Stimulated activated CD4-positive, alpha-beta T cell treated with anti-CD3 and anti-CD28 coated beads, Interleukin-1b, Interleukin-23, amount 100 ng/mL, for 1 hour (primary cell): ENCODE results near the gene ZNF592.

Source experiments
- DNase-seq, 2 donors: peaks; one replicate each; pipeline ENCODE4 v3.0.0-alpha.2; 2020; ENCODE audit warnings: low read depth in 2 of 2

ZNF592 gene

DNA sequence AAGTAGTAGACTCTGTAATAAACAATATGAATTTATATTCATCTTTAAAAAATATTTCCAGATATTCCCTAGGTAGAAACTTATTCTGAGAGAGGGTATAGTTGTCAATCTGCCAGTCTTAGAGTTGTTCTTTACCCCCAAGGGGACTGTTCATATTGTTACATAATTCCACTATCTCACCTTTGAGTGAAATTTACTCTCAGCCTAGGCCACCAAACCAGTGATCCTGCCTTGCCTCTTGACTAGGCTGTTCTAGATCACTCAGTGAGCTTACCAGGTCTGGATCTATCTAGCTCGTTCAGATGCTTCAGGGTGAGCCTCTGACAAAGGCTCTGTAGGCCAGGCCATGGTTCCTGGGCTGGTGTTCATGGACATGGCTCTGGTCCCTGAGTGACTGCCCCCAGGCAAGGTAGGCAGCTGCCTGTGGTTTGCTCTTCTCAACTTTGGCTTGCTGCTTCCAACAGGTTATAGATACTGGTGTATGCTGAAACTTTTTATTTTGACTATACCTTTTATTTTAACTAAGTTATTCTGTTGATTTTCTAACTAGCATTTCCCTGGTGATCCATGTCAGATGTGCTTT lies 27.6 kb downstream of the ZNF592 start:
- DNase-seq: no peak

DNA sequence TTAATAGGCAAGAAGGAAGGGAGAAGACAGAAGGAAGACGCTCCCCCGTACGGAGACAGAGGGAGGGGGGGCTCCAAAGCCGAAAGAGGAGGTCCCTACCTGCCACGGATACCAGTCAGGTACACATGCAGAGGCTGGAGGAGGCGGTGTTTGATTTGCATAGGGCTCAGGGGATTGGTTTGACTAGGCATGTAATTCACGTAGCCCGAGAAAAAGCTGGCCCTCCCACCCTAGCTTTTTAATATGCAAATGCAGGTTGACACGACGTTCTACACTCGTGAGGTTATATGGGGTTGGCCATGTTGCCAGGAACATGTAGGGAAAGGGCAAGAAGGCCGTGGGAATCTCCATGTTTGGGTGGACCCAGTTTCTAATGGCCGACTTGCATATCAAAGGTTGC lies 29.8 kb downstream of the ZNF592 start:
- no peak for DNase-seq

DNA sequence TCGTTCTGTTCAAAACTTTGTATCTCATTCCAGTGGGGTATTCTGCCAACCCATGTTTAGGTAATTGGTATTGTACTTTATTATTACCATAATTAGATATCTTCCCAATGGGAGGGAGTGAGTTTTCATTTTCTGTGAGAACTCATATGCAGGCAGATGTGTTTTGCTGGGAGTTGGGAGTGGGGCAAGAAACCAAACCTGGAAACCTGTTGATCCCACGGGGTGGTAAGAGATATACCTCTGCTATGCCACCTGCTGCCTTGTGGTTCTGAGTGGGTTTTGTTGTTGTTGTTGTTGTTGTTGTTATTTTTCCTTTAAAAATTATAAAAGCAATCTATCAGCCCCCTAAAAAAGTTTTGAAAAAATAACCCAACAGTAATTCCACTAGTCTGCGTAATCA lies 32.1 kb downstream of the ZNF592 start:
- DNase-seq: no peak

DNA sequence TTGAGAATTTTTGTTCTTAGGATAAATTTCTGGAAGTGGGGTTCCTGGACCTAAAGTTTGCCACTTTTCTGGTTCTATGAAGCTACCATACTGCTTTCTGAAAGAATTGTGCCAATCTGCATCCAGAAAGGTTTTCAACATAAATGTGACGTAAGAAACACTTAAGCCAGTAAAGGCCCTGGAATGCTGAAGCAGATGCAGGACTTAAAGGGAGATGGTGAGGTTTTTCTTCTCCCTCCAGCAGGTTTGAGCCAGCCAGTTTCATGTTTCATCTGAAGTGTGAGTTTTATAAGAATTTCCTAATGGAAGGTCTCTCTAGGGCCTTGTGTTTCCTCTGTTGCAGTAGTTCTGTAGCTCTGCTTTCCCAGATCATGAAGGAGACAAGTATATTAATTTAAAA lies 33.1 kb downstream of the ZNF592 start:
- no peak for DNase-seq

DNA sequence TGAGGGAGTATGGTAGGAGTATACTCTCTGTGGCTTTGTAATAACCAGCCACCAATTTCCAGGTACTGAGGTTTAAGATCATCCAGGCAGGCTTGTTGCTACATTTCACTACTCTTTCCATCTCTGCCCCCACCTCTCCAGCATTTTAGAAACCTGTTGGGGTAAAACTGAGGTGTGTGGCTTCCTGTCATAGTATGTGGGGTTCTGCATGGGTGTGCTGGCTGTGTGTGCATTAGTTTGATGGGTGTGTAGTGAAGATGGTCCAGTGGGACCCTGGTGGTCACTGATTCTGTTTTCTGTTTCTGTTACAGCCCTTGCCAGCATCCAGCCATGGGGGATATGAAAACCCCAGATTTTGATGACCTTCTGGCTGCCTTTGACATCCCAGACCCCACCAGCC lies 34.0 kb downstream of the ZNF592 start:
- DNase-seq: no peak

DNA sequence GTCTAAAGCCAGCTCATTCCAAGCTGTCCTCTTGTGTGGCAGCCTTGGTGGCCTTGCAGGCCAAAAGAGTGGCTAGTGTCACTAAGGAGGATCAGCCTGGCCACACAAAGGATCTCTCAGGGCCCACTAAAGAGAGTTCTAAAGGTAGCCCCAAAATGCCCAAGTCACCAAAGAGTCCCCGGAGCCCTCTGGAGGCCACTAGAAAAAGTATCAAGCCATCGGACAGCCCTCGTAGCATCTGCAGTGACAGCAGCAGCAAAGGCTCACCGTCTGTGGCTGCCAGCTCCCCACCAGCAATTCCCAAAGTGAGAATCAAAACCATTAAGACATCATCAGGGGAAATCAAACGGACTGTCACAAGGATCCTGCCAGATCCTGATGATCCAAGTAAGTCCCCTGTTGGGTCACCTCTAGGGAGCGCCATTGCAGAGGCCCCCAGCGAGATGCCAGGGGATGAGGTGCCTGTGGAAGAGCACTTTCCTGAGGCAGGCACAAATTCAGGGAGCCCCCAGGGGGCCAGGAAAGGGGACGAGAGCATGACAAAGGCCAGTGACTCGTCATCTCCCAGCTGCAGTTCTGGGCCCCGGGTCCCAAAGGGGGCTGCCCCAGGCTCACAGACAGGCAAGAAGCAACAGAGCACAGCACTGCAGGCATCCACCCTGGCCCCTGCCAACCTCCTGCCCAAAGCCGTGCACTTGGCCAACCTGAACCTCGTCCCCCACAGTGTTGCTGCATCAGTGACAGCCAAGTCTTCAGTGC lies 35.3 kb downstream of the ZNF592 start:
- no peak for DNase-seq

DNA sequence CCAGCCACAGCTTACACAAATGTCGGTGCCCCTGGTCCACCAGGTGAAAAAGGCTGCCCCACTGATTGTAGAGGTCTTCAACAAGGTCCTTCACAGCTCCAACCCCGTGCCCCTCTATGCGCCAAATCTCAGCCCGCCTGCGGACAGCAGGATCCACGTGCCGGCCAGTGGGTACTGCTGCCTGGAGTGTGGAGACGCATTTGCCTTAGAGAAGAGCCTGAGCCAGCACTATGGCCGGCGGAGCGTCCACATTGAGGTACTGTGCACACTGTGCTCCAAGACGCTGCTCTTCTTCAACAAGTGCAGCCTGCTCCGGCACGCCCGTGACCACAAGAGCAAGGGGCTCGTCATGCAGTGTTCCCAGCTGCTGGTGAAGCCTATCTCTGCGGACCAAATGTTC lies 35.9 kb downstream of the ZNF592 start:
- no peak for DNase-seq

DNA sequence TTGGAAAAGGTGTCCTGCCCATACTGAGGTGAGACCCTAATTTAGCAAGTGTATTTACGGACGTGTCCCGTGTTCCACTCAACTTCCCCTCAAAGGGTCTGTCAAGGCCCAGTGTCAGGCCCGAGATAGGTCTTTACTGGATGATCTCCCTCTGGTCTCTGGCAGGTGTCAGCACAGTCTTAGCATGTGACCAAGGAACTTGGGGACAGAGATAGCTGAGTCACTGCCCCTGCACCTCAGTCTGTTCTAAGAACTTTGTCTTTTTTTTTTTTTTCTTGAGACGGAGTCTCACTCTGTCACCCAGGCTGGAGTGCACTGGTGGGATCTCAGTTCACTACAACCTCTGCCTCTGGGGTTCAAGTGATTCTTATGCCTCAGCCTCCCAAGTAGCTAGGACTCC lies 36.7 kb downstream of the ZNF592 start:
- no peak for DNase-seq

DNA sequence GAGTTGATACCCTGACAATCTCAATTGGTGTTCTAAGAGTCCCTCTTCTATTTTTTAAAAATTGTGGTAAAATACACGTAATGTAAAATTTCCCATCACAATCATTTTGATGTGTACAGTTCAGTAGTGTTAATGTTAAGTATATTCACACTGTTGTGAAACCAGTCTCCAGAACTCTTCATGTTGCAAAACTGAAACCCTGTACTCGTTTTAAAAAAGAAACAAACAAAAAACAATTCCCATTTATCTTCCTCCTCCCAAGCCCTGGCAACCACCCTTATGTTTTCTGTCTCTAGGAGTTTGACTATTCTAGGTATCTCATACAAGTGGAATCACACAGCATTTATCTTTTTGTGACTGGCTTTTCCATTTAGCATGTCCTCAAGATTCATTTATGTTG lies 40.1 kb downstream of the ZNF592 start:
- no peak for DNase-seq

DNA sequence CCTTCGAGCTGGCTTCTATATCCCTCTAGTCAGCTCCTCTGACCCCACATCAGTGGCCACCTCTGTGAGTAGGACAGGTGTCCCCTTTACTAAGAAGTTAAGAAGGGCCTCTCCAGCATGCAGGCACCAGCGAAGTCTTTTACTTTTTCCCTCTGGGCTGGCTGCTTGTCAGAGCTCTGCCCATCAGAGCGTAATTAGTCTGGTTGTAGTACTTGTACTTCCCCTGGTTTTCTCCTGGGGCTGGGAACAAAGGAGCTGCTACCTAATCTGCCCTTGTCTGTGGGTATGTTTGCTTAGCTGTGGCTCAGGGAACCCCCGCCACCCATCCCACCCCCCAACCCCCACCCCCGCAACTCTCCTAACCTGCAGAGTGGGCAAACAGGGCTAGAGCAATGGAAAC lies 41.4 kb downstream of the ZNF592 start:
- DNase-seq: no peak

DNA sequence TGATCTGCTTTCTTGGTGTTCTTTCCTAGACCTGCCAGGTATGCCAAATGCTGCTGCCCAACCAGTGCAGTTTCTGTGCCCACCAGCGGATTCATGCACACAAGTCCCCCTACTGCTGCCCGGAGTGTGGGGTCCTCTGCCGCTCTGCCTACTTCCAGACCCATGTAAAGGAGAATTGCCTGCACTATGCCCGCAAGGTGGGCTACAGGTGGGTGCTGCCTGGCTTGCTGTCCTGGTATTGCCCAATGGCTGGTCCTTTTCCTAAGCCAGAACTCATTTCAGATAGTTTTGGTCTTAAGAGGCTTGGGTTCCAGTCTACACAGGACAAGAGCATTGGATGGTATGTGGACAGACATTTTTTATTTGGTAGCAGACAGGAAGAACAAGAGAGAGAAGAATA lies 42.3 kb downstream of the ZNF592 start:
- DNase-seq: no peak

DNA sequence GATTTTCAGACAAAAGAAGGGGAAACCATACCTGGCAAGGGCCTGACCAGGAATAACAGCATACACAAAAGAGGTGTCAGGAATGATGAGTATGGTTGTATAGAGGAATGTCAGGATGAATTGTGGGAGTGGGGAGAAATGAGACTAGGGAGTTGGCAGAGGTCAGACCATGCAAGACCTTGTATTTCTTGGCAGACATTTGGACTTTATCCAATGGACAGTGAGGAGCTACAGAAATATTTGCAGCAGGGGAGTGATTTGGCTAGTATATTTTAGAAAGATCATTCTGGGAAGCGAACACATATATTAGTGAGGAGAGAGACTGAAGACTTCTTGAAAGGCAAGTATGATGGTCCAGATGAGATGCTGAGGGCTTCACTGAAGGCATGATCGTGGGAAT lies 43.4 kb downstream of the ZNF592 start:
- DNase-seq: no peak

DNA sequence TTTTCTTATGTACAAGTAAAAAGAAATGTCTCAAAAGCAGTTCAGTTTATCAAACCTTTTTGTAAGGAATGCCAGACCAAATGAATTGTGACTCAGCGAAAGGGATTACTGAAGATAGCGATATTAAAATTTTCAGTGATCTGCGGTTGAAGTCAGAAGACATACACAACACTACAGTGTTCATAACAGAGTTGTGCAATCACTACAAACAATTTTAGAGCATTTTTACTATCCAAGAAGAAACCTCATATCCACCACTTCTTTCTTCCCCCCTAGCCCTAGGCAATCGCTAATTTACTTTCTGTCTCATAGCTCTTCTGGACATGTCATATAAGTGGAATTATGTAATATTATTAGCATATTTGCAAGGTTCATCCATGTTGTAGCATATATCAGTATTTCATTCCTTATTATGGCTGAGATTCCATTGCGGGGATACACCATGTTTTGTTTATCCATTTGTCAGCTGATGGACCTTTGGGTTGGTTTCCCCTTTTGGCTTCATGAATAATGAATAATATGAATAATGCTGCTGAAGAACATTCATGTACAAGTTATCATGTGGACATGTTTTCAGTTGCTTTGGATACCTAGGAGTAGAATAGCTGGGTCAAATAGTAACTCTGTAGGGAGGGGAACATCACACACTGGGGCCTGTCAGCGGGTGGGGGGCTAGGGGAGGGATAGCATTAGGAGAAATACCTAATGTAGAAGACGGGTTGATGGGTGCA lies 45.2 kb downstream of the ZNF592 start:
- no peak for DNase-seq

DNA sequence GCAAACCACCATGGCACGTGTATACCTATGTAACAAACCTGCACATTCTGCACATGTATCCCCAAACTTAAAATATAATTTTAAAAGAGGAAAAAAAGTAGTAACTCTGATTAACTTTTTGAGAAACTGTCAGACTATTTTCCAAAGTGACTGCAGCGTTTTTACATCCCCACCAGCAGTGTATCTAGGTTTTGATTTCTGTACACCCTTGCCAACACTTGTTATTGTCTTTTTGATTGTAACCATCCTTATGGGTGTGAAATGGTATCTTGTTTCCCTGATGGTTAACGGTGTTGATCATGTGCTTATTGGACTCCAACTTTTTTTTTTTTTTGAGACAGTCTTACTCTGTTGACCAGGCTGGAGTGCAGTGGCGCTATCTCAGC lies 45.8 kb downstream of the ZNF592 start:
- DNase-seq: no peak

DNA sequence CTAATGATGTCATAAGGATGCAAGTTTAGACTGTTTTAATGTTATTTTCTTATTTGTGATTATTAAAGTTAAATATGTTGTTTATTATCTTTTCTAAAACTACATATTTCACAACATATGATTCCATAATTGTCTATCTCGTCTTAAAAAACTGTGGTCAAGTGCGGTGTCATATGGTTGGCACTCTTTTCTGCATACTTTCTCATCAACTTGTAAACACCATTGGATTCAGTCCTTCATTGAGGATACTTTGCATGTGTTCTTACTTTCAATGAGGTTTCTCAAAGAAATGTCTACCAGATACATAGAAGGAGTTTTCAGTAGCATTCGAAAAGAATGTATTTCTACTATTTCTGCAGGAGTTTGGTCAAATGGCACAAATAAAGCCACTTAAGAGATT lies 46.8 kb downstream of the ZNF592 start:
- DNase-seq: no peak

DNA sequence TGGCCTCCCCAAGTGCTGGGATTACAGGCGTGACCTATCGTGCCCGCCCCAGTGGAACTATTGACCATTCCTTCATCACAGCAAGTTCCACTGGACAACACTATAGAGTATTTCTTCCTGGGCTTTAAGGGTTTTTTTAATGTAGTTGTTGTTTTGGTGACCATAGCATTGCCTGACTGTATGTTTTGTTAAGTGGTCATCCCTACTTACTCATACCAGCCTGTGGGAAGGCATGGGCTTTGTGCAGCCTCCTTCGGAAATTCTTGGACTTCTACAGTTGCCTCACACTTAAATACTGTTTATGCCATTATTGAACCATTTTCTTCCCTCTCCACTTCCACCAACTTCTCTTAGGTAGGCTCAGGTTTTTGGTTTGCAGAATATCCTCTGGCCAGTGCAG lies 48.8 kb downstream of the ZNF592 start:
- no peak for DNase-seq

DNA sequence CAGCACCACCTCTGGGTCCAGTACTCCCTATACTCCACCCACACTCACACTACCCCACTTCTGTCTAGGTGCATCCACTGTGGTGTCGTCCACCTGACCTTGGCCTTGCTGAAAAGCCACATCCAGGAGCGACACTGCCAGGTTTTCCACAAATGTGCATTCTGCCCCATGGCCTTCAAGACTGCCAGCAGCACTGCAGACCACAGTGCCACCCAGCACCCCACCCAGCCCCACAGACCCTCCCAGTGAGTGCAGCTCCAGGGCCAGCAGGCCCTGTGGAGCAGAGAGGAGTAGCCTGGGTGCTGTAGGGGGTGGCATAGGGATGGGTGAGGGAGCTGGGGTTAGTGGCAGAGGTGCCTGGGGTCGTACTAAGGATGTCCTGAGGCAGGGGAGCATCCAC lies 49.4 kb downstream of the ZNF592 start:
- DNase-seq: no peak

DNA sequence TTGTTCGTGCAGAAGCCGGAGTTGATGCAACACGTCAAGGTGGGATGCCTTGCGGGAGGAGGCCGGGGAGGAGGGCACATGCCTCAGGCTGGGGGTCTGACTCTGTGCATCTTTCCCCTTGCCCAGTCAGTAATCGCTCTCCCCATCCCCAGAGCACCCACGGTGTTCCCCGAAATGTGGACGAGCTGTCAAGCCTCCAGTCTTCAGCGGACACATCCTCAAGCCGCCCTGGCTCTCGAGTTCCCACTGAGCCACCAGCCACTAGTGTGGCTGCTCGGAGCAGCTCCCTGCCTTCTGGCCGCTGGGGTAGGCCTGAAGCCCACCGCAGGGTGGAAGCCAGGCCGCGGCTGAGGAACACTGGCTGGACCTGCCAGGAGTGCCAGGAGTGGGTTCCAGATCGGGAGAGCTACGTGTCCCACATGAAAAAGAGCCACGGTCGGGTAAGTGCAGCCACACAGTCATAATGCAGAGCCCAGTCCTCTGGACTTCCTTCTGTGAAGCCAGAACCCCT lies 50.1 kb downstream of the ZNF592 start:
- DNase-seq: no peak

DNA sequence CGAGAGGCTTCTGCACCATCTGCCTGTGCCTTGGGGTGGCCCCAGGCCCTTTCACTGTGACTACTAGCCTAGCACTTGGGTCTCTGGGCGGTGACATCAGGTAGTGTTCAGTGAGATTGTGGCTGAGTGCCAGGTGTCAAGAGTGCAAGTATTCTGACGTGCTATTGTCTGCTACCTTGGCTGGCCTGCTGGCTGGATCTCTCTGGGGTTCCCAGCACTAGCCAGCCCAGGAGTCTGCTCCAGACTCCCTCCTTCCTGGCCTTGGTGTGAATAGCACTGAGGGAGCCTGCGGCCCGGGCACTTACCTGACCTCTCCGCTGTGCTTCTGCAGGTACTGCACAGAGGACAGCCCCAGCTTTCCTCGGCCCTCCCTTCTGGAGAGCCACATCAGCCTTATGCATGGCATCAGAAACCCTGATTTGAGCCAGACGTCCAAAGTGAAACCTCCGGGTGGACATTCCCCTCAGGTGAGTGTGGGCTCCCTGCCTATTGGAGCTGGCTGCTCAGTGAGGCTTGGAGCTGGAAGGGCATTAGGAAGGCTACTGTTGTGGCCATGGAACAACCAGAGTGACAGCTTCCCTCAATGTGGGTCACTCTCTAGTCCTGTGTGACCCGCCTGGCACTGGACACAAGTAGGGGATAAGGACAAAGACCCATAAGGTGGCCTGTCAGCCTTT lies 51.3 kb downstream of the ZNF592 start:
- no peak for DNase-seq

DNA sequence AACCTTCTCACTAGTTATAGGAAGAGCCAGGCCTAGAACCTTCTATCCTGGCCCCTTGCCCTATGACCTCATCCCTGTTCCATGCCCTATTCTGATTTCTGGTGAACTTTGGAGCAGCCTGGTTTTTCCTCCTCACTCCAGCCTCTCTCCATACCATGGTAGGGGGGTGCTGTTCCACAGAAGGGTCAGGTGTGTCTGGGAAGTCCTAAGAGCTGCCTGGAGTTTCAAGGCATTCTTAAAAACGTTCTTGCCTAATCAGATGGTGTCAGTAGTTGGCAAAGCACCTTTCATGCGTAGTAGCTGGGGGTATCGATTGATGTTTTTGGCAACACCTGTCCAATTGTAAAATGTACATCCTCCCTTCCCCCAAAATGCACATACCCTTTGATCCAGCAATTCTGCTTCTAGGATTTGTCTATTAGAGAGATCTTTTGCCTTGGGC lies 52.0 kb downstream of the ZNF592 start:
- DNase-seq: no peak

DNA sequence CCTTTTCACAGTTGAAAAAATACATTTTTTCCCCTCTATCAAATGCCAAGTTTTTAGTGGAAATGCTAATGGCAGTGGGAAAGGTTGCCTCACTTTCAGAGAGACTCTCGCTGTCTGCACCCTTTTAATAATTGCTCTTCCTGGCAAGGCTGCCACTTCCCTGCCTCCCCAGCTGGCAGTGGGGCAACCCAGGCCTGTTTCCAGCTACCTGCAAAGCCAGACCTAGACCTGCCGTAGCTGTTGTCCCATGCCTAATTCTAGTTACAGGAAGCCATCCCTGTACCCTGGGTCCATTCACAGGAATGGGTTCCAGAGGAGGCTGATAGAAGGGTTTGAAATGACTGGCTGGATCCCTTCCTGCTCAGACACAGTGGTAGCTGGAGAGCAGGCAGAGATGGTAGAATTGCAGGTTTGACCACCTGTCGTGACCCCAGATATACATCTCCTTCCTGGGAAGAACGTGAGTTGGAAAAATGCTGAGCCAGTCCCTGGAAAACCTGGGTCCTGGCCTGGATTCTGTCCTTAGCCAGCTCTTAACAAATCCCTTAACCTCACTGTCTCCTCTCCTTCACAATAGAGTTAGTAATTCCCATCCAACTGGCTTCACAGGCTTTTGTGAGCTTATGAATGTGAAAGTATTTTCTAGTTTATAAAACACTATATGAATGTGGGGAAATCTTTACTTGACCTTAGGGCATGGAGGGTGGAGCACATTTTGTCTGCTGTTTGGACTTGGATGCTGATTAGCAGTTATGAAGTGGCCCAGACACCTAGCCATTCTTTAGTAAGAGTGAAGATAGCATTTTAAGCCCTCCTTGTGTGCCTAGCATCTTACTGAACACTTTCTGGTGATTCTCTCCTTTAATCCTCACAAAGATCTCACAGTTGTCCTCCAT lies 55.9 kb downstream of the ZNF592 start:
- no peak for DNase-seq
